ENCODE data around the gene CELF1.

DNA sequence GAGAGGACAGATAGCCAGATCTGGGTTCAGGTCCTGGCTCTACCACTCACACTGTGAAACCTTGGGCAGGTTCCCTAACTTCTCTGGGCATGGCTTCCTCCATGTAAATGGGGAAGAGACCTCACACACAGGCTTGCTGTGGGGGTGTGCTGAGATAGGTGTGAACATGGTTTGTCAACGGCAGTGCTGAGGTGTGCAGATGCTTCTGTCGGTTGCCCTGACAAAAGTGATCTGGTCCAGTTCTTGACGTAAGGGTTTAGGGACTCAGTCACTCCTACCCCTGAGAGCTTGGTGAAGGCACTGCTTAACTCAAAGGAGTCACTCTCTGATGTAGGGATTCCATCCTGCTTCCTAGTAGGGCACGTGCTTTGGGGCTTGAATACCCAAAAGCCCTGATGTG lies 39.3 kb upstream of the CELF1 start:
- TF ChIP-seq, protein P1, sequence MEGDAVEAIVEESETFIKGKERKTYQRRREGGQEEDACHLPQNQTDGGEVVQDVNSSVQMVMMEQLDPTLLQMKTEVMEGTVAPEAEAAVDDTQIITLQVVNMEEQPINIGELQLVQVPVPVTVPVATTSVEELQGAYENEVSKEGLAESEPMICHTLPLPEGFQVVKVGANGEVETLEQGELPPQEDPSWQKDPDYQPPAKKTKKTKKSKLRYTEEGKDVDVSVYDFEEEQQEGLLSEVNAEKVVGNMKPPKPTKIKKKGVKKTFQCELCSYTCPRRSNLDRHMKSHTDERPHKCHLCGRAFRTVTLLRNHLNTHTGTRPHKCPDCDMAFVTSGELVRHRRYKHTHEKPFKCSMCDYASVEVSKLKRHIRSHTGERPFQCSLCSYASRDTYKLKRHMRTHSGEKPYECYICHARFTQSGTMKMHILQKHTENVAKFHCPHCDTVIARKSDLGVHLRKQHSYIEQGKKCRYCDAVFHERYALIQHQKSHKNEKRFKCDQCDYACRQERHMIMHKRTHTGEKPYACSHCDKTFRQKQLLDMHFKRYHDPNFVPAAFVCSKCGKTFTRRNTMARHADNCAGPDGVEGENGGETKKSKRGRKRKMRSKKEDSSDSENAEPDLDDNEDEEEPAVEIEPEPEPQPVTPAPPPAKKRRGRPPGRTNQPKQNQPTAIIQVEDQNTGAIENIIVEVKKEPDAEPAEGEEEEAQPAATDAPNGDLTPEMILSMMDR (IDR thresholded peaks at IDR 0.05; ENCODE audit: poor library complexity), result no peak
- no peak for TF ChIP-seq EZH2phosphoT487 (IDR thresholded peaks at IDR 0.05; ENCODE audit: low read depth, severe bottlenecking, unreplicated experiment)

All from hepatocyte (in vitro differentiated cells).